Endothelial cell of umbilical vein (primary cell): ENCODE measurements around the gene ASXL2.

Experiments used
- EZH2 ChIP-seq: IDR thresholded peaks from 2 replicates; pipeline ENCODE4 v1.6.1; 2012; ENCODE audit warnings: borderline replicate concordance, low read depth, mild to moderate bottlenecking, moderate library complexity, low read length, inconsistent platforms; ENCODE audit not compliant: severe bottlenecking
- JUN ChIP-seq: IDR thresholded peaks from 2 replicates; pipeline ENCODE4 v1.6.1; 2011; ENCODE audit warnings: borderline replicate concordance, low read depth; ENCODE audit not compliant: insufficient read length, insufficient read depth
- MYC ChIP-seq: IDR thresholded peaks from one replicate; pipeline ENCODE4 v1.6.1; 2011; ENCODE audit warnings: mild to moderate bottlenecking, low read depth, low read length
- POLR2A ChIP-seq: IDR thresholded peaks from 2 replicates; pipeline ENCODE4 v1.6.1; 2012; ENCODE audit warnings: low read depth, mild to moderate bottlenecking, control low read depth, low read length
- POLR2AphosphoS5 ChIP-seq: IDR thresholded peaks from 2 replicates; pipeline ENCODE4 v1.6.1; 2012; ENCODE audit warnings: low read depth, mild to moderate bottlenecking, control low read depth, low read length, moderate library complexity; ENCODE audit not compliant: insufficient read depth
- TF ChIP-seq, protein P1 (sequence below), 2 donors: IDR thresholded peaks; 1 replicate in 1 of 2; 2 replicates in 1 of 2; pipeline ENCODE4 v1.5.1; 2011; ENCODE audit warnings: low read length in 2 of 2, mild to moderate bottlenecking in 2 of 2, moderate library complexity in 2 of 2, control low read depth in 1 of 2, inconsistent platforms in 1 of 2, low read depth in 1 of 2; ENCODE audit not compliant: insufficient read depth in 1 of 2; ENCODE audit errors: extremely low read depth in 1 of 2
- TF ChIP-seq, protein P2 (sequence below): IDR thresholded peaks from 2 replicates; pipeline ENCODE4 v1.6.1; 2011; ENCODE audit not compliant: insufficient read depth, insufficient read length

DNA sequence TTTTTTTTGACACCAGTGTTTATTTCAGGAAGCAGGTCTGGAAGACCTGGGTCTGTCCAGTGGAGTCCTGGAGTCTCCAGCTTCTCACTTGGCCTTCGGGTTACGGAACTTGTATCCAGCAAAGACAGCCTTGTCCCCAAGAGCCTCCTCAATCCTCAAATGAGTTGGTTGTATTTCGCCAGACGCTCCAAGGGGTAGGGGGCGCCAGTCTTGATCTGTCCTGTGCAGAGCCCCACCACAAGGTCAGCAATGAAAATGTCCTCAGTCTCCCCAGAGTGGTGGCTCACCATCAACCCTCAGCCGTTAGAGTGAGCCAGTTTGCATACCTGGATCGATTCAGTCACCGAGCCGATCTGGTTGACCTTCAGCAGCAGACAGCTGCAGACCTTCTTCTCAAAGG lies 21.9 kb downstream of the ASXL2 start:
- TF ChIP-seq POLR2AphosphoS5: no peak
- no peak for TF ChIP-seq POLR2A
- TF ChIP-seq, protein P1, sequence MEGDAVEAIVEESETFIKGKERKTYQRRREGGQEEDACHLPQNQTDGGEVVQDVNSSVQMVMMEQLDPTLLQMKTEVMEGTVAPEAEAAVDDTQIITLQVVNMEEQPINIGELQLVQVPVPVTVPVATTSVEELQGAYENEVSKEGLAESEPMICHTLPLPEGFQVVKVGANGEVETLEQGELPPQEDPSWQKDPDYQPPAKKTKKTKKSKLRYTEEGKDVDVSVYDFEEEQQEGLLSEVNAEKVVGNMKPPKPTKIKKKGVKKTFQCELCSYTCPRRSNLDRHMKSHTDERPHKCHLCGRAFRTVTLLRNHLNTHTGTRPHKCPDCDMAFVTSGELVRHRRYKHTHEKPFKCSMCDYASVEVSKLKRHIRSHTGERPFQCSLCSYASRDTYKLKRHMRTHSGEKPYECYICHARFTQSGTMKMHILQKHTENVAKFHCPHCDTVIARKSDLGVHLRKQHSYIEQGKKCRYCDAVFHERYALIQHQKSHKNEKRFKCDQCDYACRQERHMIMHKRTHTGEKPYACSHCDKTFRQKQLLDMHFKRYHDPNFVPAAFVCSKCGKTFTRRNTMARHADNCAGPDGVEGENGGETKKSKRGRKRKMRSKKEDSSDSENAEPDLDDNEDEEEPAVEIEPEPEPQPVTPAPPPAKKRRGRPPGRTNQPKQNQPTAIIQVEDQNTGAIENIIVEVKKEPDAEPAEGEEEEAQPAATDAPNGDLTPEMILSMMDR (IDR thresholded peaks at IDR 0.05; ENCODE audit: extremely low read depth in 1 of 2, insufficient read depth in 1 of 2, low read depth in 1 of 2, low read length in 2 of 2): no peak
- no peak for TF ChIP-seq MYC
- no peak for TF ChIP-seq EZH2
- no peak for TF ChIP-seq JUN
- TF ChIP-seq, protein P2, sequence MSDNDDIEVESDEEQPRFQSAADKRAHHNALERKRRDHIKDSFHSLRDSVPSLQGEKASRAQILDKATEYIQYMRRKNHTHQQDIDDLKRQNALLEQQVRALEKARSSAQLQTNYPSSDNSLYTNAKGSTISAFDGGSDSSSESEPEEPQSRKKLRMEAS: no peak
